Stimulated activated CD8-positive, alpha-beta memory T cell treated with anti-CD3 and anti-CD28 coated beads, Interleukin-4, amount 100 ng/mL, for 24 hours (primary cell): Measurements from ENCODE around the gene PALMD.
A peak's percentile ranks its signal among the peaks of the same experiment; 100 is the strongest.

Experiments
- DNase-seq: peaks from one replicate; pipeline ENCODE4 v3.0.0-alpha.2; 2020; ENCODE audit warnings: low read depth

Gene PALMD

GRCh38 chr1:99696616-99697015 is 50.7 kb downstream of the PALMD start:
- no peak for DNase-seq

GRCh38 chr1:99697580-99697979 is 51.7 kb downstream of the PALMD start:
- DNase-seq, result no peak

- no peak for DNase-seq
Observed at GRCh38 chr1:99700020-99700419, 54.1 kb downstream of the PALMD start.

GRCh38 chr1:99702221-99702620 is 56.3 kb downstream of the PALMD start:
- DNase-seq, result no peak

GRCh38 chr1:99704356-99704816 is 58.5 kb downstream of the PALMD start:
- no peak for DNase-seq

- no peak for DNase-seq
Observed at GRCh38 chr1:99705385-99705784, 59.5 kb downstream of the PALMD start.

GRCh38 chr1:99707535-99708142 is 61.7 kb downstream of the PALMD start:
- peak; percentile 20 for DNase-seq

- DNase-seq, result no peak
Observed at GRCh38 chr1:99710994-99711393, 65.1 kb downstream of the PALMD start.

- DNase-seq, result no peak
Observed at GRCh38 chr1:99713006-99713405, 67.1 kb downstream of the PALMD start.

GRCh38 chr1:99717005-99717404 is 71.1 kb downstream of the PALMD start:
- no peak for DNase-seq

GRCh38 chr1:99723251-99723650 is 77.3 kb downstream of the PALMD start:
- DNase-seq, result no peak

GRCh38 chr1:99725996-99726395 is 80.1 kb downstream of the PALMD start:
- no peak for DNase-seq

GRCh38 chr1:99726407-99726806 is 80.5 kb downstream of the PALMD start:
- no peak for DNase-seq

- DNase-seq, result no peak
Observed at GRCh38 chr1:99726818-99727217, 80.9 kb downstream of the PALMD start.

GRCh38 chr1:99727575-99728185 is 81.8 kb downstream of the PALMD start:
- DNase-seq, result no peak

GRCh38 chr1:99728494-99729235 is 82.8 kb downstream of the PALMD start:
- DNase-seq, result no peak

GRCh38 chr1:99731384-99731783 is 85.5 kb downstream of the PALMD start:
- DNase-seq, result no peak

- no peak for DNase-seq
Observed at GRCh38 chr1:99735852-99736251, 89.9 kb downstream of the PALMD start.

- no peak for DNase-seq
Observed at GRCh38 chr1:99737016-99737415, 91.1 kb downstream of the PALMD start.

- DNase-seq, result no peak
Observed at GRCh38 chr1:99738858-99739465, 93.0 kb downstream of the PALMD start.

GRCh38 chr1:99740141-99740540 is 94.2 kb downstream of the PALMD start:
- no peak for DNase-seq
